ENCODE measurements around the gene TECPR1. TPM values are rescaled to one million over a fixed set of nuclear protein-coding genes. Genes with fewer than 3 reads are reported as not detected.

The TECPR1 gene
- total RNA-seq, 1 experiment from 2014 or later, result 11.5 TPM

- peaks cover 82% of the 10 kb centered on the region for H3K79me2 ChIP-seq (ENCODE audit: low read length)
- no peak overlapping the region for H2AFZ ChIP-seq (ENCODE audit: low read length)
- H3K36me3 ChIP-seq (ENCODE audit: low read depth, low read length), result no peaks in the 10 kb centered on the region; the same call in 1 of the 2 replicates
- ChIA-PET POLR2A (ENCODE audit: unreplicated experiment) (interaction anchor here (0.6 kb wide), 2 partner anchors 48 to 110 kb away, joined by 5 to 6 read pairs; no protein-coding TSS in a partner anchor), CTCF (interaction anchor here (0.6 kb wide), 1 partner anchor 73 kb away, joined by 6 read pairs; no protein-coding TSS in a partner anchor)
- H3K9me3 ChIP-seq (ENCODE audit: low read length), result no peaks in the 10 kb centered on the region
- intact Hi-C loops (cut with micrococcal nuclease), result no loop called here
- ATAC-seq (no peak), DNase-seq (no peak)
- peak overlapping the region; percentile 97 for H3K4me3 ChIP-seq (ENCODE audit: low read length)
- H3K27ac ChIP-seq (ENCODE audit: low read length), result peak overlapping the region; percentile 84
- TF ChIP-seq EZH2phosphoT487 (IDR thresholded peaks at IDR 0.05; ENCODE audit: borderline replicate concordance, low read length) (no peak), EZH2 (IDR thresholded peaks at IDR 0.05; ENCODE audit: low read length, unreplicated experiment) (no peak), CTCF (conservative IDR thresholded peaks at IDR 0.05; ENCODE audit: low read depth, low read length) (no peak)
- no peaks in the 10 kb centered on the region for H3K27me3 ChIP-seq (ENCODE audit: low read length)
- peak overlapping the region; percentile 100 for H3K4me2 ChIP-seq (ENCODE audit: low read length)
- peak overlapping the region; percentile 97 for H3K9ac ChIP-seq (ENCODE audit: low read length)
- BruUV-seq (replicated peaks), result no TSS peak
- H3K9me2 ChIP-seq (replicated peaks; ENCODE audit: low read length), result no peaks in the 10 kb centered on the region
- peaks cover 47% of the 10 kb centered on the region for H3K4me1 ChIP-seq (ENCODE audit: insufficient read depth, low read length)
- H3F3A ChIP-seq (ENCODE audit: low read length, unreplicated experiment), result no peaks in the 10 kb centered on the region
- H4K20me1 ChIP-seq (ENCODE audit: low read length), result peaks cover 9% of the 10 kb centered on the region
Observed at GRCh38 chr7:98285157-98286092, 33.4 kb upstream of the TECPR1 start.

- Histone ChIP-seq H3K36me3 (ENCODE audit: low read depth, low read length) (no peaks in the 10 kb centered on the region; the same call in 1 of the 2 replicates), H3K9me3 (ENCODE audit: low read length) (no peaks in the 10 kb centered on the region), H3K4me2 (ENCODE audit: low read length) (peak overlapping the region; percentile 100), H3K4me3 (ENCODE audit: low read length) (peak overlapping the region; percentile 97), H3K4me1 (ENCODE audit: insufficient read depth, low read length) (peaks cover 47% of the 10 kb centered on the region), H4K20me1 (ENCODE audit: low read length) (peaks cover 9% of the 10 kb centered on the region), H3K9ac (ENCODE audit: low read length) (peak overlapping the region; percentile 97), H3F3A (ENCODE audit: low read length, unreplicated experiment) (no peaks in the 10 kb centered on the region), H2AFZ (ENCODE audit: low read length) (peak overlapping the region; percentile 41), H3K9me2 (replicated peaks; ENCODE audit: low read length) (no peaks in the 10 kb centered on the region), H3K27me3 (ENCODE audit: low read length) (no peaks in the 10 kb centered on the region), H3K27ac (ENCODE audit: low read length) (peak overlapping the region; percentile 84), H3K79me2 (ENCODE audit: low read length) (peaks cover 77% of the 10 kb centered on the region)
- TSS peak; percentile 9 for BruUV-seq (replicated peaks)
- ChIA-PET POLR2A (ENCODE audit: unreplicated experiment) (no interaction called here), CTCF (no interaction called here)
- DNase-seq, result peak; percentile 78
- intact Hi-C loops (cut with micrococcal nuclease), result loop anchor here (5.0 kb wide), 1 partner anchor 133 kb away; no protein-coding TSS in a partner anchor
- TF ChIP-seq EZH2phosphoT487 (IDR thresholded peaks at IDR 0.05; ENCODE audit: borderline replicate concordance, low read length), result no peak
- ATAC-seq, result peak; percentile 47
Observed at GRCh38 chr7:98284335-98285036, 32.5 kb upstream of the TECPR1 start.

- no TSS peak for BruUV-seq (replicated peaks)
- CTCF ChIA-PET, result no interaction called here
- Histone ChIP-seq H3K9me2 (replicated peaks; ENCODE audit: low read length) (no peaks in the 10 kb centered on the region), H3K4me1 (ENCODE audit: insufficient read depth, low read length) (peaks cover 47% of the 10 kb centered on the region), H2AFZ (ENCODE audit: low read length) (no peak overlapping the region), H3F3A (ENCODE audit: low read length, unreplicated experiment) (no peaks in the 10 kb centered on the region), H3K27me3 (ENCODE audit: low read length) (no peaks in the 10 kb centered on the region), H3K4me2 (ENCODE audit: low read length) (peak overlapping the region; percentile 100), H3K36me3 (ENCODE audit: low read depth, low read length) (no peaks in the 10 kb centered on the region; the same call in 1 of the 2 replicates), H3K9ac (ENCODE audit: low read length) (peak overlapping the region; percentile 97), H4K20me1 (ENCODE audit: low read length) (peaks cover 9% of the 10 kb centered on the region), H3K9me3 (ENCODE audit: low read length) (no peaks in the 10 kb centered on the region), H3K4me3 (ENCODE audit: low read length) (peak overlapping the region; percentile 97), H3K79me2 (ENCODE audit: low read length) (peaks cover 71% of the 10 kb centered on the region), H3K27ac (ENCODE audit: low read length) (peak overlapping the region; percentile 84)
- POLR2A ChIA-PET (ENCODE audit: unreplicated experiment), result no interaction called here
- no peak for DNase-seq
- peak; percentile 2; the same call in 1 of the 2 replicates for ATAC-seq
- TF ChIP-seq EZH2phosphoT487 (IDR thresholded peaks at IDR 0.05; ENCODE audit: borderline replicate concordance, low read length) (no peak), CTCF (conservative IDR thresholded peaks at IDR 0.05; ENCODE audit: low read depth, low read length) (no peak), EZH2 (IDR thresholded peaks at IDR 0.05; ENCODE audit: low read length, unreplicated experiment) (no peak)
- intact Hi-C loops (cut with micrococcal nuclease), result loop anchor here (5.0 kb wide), 1 partner anchor 133 kb away; no protein-coding TSS in a partner anchor
Observed at GRCh38 chr7:98283887-98284222, 31.8 kb upstream of the TECPR1 start.

Data from PC-3 (cell line).